HG03354 (cell line): ENCODE data around the gene CHCHD3.

ENCODE experiments used
- ATAC-seq: cut with Tn5 transposase; IDR thresholded peaks from one replicate; pipeline ENCODE4 v1.9.1; 2021; ENCODE audit warnings: mild to moderate bottlenecking; ENCODE audit not compliant: unreplicated experiment, poor library complexity, severe bottlenecking

Gene CHCHD3

GRCh38 chr7:133081599-133082389 is at the start of gene CHCHD3:
TSS of gene CHCHD3 (minus strand) at chr7:133082090. CDS start at chr7:133081937, 153 bp downstream.
- ATAC-seq: peak; percentile 100

DNA sequence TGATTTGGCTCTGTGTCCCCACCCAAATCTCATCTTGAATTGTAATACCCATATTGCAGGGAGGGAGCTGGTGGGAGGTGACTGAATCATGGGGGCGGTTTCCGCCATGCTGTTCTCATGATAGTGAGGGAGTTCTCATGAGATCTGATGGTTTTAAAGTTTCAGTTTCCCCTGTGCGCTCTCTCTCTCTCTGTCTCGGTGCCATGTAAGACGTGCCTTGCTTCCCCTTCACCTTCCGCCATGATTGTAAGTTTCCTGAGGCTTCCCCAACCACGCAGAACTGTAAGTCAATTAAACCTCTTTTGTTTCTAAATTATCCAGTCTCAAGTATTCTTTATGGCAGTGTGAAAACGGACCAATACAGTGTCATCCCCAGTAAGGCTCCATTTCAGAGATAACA is 48.3 kb upstream of the CHCHD3 start:
- no peak for ATAC-seq

DNA sequence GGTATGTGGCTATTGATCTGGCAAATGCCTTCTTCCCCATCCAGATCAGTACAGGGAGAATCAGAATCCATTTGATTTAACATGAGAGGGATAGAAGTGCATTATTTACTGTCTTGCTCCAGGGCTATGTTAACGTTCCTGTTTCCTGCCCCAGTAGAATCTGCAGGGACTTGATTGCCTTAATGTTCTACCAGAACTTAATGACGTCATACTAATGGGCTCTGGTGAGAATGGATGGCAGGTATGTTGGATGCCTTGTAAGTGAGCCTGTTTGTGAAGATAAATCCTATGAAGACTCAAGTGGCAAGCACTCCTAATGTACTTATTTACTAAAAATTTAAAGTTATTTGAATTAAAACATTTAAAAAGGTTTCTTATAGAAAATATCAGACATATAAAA is 44.5 kb upstream of the CHCHD3 start:
- no peak for ATAC-seq

DNA sequence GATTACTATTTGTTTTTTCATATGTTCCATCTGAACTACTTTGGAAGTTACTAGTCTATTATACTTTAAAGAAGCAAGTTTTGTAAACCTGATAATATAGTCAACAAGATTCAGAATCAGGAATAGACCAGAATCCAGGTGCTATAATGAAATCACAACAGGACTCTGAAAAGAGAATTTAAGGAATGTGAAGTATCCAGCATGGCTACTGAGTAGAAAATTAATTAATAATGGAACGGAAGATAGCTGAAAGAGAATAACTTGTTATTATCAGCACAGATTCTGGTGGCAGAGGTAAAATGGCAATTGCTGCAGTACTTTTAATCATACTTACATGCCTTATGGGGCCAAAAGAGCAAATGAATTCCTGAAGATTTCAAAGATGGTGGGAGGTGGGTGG is 43.1 kb upstream of the CHCHD3 start:
- no peak for ATAC-seq

- no peak for ATAC-seq
Measured at GRCh38 chr7:133121175-133121844, 39.4 kb upstream of the CHCHD3 start.

- ATAC-seq: no peak
Measured at GRCh38 chr7:133119067-133119466, 37.2 kb upstream of the CHCHD3 start.

GRCh38 chr7:133118261-133118660 is 36.4 kb upstream of the CHCHD3 start:
- ATAC-seq: no peak

- no peak for ATAC-seq
Measured at GRCh38 chr7:133117452-133117851, 35.6 kb upstream of the CHCHD3 start.

DNA sequence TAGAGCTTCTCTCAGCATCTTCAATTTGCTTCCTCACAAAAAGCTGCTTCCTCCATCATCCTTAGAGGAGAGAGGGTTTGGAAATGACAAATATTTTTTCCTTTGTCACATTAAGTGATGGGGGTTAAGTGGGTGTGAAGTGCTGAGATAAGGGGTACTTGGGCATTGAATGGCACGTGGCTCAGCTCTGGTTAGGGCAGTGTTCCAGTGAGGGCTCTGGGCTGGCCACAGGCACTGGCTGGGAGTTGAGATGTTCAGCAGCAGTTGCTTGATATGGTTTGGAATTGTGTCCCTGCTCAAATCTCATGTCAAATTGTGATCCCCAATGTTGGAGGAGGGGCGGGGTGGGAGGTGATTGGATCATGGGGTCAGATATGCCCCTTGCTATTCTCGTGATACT is 33.7 kb upstream of the CHCHD3 start:
- ATAC-seq: no peak

DNA sequence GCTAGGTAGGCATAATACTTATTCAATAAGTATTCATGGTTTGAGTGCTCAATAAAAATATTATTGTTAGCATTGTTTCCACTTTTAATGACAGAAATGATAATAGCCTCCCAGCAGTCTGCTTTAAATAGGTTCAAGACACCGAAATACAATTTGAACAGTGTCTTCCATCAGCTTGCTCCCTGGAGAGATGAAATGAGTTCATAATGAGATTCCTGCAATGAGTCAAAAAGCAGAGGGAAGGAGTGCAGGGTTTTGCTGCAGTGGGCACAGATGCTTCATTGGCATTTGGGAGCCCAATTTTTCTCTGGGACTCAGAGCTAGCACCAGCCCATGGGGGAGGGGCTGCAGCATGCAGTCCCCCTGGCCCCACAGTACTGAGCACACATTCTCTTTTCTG is 32.6 kb upstream of the CHCHD3 start:
- no peak for ATAC-seq

DNA sequence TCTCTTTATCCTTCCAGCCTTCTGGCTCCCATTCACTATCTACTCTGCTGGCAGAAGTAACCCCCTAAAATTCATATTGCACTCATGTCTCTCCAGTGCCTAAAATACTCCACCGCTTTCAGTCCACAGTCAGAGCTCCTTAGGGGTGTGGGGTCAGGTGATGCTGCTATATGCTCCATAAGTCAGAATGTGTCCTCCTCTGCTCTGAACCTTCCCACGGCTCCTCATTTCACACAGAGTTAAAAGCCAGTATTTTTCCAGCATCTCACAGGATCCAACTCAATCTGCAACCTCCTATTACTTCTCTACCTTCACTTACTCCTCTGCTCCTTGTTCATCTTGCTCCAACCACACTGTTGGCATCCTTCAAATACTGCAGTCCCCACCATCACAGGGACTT is 31.1 kb upstream of the CHCHD3 start:
- ATAC-seq: no peak

GRCh38 chr7:133112335-133112734 is 30.4 kb upstream of the CHCHD3 start:
- no peak for ATAC-seq

DNA sequence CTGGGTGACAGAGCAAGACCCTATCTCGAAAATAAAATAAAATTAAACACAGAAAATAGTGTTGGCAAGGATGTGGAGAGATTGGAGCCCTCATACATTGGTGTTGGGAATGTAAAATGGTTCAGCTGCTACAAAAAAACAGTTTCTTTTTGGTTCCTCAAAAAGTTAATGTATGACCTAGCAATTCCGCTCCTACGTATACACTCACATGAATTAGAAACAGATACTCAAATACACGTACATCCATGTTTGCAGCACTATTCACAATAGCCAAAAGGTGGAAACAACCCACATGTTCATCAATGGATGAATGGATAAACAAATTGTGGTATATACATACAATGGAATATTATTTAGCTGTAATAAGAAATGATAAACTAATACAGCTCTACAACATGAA is 28.4 kb upstream of the CHCHD3 start:
- no peak for ATAC-seq

DNA sequence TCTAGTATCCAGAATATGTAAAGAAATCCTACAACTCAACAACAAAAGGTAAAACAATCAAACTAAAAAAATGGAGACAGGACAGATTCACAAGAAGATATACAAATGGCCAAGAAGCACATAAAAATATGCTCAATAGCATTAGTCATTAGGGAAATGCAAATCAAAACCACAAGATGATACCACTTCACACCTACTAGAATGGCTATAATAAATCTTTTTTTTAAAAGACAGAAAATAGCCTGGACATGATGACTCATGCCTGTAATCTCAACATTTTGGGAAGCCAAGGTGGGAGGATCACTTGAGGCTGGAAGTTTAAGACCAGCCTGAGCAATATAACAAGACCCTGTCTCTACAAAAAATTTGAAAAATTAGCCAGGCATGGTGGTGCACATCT is 27.9 kb upstream of the CHCHD3 start:
- ATAC-seq: no peak

- ATAC-seq: no peak
Measured at GRCh38 chr7:133108023-133108422, 26.1 kb upstream of the CHCHD3 start.

DNA sequence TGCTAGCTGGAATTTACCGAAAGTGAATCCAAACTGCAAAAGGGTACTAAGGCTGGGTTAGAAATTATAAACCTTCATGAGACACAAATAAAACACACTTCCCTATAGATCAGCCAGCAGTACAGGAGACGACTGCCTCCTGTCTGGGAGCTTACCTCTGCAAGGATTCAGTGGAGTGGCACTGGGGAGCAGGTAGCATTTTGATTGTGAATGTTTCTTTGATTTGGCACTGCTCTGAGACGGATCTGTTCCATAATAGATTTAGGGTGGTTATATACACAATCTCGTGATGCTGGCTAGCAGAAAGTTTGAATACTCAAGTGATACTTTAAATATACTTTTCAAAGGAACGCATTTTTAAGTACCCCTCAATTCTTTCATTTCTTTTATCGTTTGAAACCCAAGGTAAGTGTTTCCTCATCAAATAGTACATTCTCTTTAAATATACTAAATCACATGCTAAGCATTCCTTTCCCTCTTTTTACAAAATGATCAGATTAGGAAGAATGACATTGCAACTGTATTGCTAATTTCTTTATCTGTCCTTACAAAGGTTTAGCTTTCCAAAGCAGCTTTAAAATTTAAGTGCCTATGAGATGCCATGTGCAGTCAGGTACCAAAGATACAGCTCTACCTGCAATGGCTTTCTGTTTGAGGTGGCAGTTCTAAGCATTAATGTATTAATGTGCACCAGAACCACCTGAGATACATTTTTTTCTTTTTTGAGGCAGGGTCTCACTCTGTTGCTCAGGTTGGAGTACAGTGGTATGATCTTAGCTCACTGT is 20.6 kb upstream of the CHCHD3 start:
- no peak for ATAC-seq

- ATAC-seq: no peak
Measured at GRCh38 chr7:133099633-133100286, 17.9 kb upstream of the CHCHD3 start.

DNA sequence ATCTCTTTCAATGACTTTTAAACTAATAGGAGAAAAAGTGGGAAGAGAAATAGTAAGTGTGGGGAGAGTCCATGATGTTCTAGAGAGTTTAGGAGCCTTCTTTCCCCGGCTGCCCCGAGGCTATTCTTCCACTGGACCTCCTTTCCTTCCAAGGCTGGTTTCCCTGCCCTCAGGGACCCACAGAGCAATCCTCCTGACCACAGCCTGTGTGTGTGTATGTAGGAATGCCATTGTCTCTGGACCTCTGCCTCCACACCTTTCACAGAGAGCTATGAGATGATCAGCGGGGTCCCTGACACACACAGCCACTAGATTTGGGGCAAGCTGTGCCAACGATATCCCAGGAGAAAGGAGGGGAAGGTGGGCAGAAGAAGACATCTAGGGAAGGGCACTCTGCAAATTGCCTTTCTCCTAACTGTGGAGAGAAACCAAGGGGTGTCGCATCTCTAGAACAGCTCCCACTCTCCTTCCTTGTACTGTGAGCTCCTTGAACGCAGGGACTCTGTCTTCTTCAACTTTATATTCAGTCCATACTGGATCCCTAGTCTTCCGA is 13.3 kb upstream of the CHCHD3 start:
- no peak for ATAC-seq

- no peak for ATAC-seq
Measured at GRCh38 chr7:133091943-133092464, 10.1 kb upstream of the CHCHD3 start.

DNA sequence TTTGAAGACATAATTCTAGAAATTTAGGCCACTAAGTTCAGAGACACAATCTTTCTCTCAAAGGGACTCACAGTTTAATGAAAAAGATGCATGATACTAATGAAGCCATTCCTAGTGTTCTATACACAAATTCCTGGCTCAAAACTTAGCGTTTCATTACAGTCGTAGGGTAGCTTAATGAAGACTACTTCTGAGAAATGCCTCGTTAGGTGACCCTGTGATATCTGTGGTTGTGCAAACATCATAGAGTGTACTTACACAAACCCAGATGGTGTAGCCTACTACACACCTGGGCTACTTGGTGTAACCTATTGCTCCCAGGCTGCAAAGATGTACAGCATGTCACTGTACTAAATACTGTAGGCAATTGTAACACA is 488 bp upstream of the CHCHD3 start:
- no peak for ATAC-seq
